GM23338 (cell line): Measurements from ENCODE around the gene SMG9.

ENCODE experiments used
- EZH2 ChIP-seq: fragments of 200-600 bp; sonication (generic); IDR thresholded peaks from one replicate; pipeline ENCODE4 v1.8.0; 2017; ENCODE audit warnings: antibody characterized with exemption, mild to moderate bottlenecking, low read depth; ENCODE audit not compliant: unreplicated experiment
- EZH2phosphoT487 ChIP-seq: fragments of 200-600 bp; sonication (generic); IDR thresholded peaks from one replicate; pipeline ENCODE4 v1.8.1; 2018; ENCODE audit warnings: antibody characterized with exemption; ENCODE audit not compliant: unreplicated experiment
- JUNB ChIP-seq: IDR thresholded peaks from one replicate; pipeline ENCODE4 v1.6.1; 2016; ENCODE audit warnings: antibody characterized with exemption; ENCODE audit not compliant: unreplicated experiment
- NANOG ChIP-seq: IDR thresholded peaks from 2 replicates; pipeline ENCODE4 v1.6.1; 2016; ENCODE audit warnings: antibody characterized with exemption, borderline replicate concordance
- POLR2AphosphoS5 ChIP-seq: IDR thresholded peaks from 2 replicates; pipeline ENCODE4 v1.6.1; 2016; ENCODE audit warnings: antibody characterized with exemption, low read depth
- TF ChIP-seq, protein P1 (sequence below), 2 experiments: fragments of 200-600 bp in 1 of 2; sonication (generic) in 1 of 2; conservative IDR thresholded peaks; 2 replicates each; pipeline versions ENCODE4 v1.5.1 to v1.6.1; 2016 to 2017; ENCODE audit warnings: antibody characterized with exemption in 2 of 2, low read depth in 2 of 2, mild to moderate bottlenecking in 2 of 2, moderate library complexity in 1 of 2
- TF ChIP-seq, protein P2 (sequence below): IDR thresholded peaks from one replicate; pipeline ENCODE4 v1.6.1; 2018; ENCODE audit warnings: antibody characterized with exemption; ENCODE audit not compliant: unreplicated experiment

DNA sequence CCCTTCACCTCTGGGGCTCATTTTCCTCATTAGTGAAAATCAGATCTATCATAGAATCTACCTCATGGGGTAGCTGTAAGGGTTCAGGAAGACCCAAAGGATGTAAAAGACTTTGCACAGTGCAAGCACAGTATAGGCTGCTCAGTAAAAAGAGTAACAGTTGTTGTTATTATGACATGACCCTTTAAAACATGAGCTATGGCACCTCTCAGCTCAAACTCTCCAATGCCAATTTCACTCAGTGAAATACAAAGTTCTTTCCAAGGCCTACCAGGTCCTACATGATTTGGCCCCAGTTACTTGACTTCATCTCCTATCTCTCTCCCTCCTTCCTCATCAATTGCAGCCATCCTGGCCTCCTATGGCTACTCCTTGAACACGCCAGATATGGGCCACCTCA lies 4.9 kb downstream of the SMG9 start:
- TF ChIP-seq, protein P1, sequence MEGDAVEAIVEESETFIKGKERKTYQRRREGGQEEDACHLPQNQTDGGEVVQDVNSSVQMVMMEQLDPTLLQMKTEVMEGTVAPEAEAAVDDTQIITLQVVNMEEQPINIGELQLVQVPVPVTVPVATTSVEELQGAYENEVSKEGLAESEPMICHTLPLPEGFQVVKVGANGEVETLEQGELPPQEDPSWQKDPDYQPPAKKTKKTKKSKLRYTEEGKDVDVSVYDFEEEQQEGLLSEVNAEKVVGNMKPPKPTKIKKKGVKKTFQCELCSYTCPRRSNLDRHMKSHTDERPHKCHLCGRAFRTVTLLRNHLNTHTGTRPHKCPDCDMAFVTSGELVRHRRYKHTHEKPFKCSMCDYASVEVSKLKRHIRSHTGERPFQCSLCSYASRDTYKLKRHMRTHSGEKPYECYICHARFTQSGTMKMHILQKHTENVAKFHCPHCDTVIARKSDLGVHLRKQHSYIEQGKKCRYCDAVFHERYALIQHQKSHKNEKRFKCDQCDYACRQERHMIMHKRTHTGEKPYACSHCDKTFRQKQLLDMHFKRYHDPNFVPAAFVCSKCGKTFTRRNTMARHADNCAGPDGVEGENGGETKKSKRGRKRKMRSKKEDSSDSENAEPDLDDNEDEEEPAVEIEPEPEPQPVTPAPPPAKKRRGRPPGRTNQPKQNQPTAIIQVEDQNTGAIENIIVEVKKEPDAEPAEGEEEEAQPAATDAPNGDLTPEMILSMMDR (conservative IDR thresholded peaks at IDR 0.05; ENCODE audit: low read depth in 2 of 2): no peak
- TF ChIP-seq, protein P2, sequence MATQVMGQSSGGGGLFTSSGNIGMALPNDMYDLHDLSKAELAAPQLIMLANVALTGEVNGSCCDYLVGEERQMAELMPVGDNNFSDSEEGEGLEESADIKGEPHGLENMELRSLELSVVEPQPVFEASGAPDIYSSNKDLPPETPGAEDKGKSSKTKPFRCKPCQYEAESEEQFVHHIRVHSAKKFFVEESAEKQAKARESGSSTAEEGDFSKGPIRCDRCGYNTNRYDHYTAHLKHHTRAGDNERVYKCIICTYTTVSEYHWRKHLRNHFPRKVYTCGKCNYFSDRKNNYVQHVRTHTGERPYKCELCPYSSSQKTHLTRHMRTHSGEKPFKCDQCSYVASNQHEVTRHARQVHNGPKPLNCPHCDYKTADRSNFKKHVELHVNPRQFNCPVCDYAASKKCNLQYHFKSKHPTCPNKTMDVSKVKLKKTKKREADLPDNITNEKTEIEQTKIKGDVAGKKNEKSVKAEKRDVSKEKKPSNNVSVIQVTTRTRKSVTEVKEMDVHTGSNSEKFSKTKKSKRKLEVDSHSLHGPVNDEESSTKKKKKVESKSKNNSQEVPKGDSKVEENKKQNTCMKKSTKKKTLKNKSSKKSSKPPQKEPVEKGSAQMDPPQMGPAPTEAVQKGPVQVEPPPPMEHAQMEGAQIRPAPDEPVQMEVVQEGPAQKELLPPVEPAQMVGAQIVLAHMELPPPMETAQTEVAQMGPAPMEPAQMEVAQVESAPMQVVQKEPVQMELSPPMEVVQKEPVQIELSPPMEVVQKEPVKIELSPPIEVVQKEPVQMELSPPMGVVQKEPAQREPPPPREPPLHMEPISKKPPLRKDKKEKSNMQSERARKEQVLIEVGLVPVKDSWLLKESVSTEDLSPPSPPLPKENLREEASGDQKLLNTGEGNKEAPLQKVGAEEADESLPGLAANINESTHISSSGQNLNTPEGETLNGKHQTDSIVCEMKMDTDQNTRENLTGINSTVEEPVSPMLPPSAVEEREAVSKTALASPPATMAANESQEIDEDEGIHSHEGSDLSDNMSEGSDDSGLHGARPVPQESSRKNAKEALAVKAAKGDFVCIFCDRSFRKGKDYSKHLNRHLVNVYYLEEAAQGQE: no peak
- TF ChIP-seq POLR2AphosphoS5 (no peak), NANOG (no peak), EZH2 (no peak), JUNB (no peak), EZH2phosphoT487 (no peak)
